DMS153 treated with DMSO at 0.1 percent for 48 hours (cell line): ENCODE data around the gene KIAA1217.

Source experiments
- DNase-seq: peaks from one replicate; lab custom pipeline; 2025; ENCODE audit not compliant: unreplicated experiment; lab: John Stamatoyannopoulos, UW

The KIAA1217 gene

GRCh38 chr10:24242562-24242961, 33.6 kb downstream of the KIAA1217 start:
- DNase-seq: no peak

DNA sequence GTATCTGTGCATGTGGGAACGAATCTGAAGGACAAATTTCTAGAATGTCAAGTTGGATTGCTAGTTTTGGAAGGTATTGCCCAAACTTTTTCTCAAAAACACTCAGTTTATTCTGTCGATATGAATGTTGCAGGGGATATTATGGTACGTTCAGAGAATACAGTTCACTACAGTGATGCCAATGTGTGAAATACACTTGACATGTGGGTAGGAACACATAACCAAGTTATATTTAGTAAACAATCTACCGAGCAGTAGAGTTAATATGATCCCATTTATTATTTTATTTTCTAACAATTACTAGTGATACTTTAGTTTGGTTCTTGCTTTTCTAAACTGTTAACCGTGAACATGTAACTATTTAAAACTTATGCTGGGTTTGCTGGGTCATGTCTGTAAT, 37.4 kb downstream of the KIAA1217 start:
- DNase-seq: no peak

GRCh38 chr10:24247841-24248240, 38.9 kb downstream of the KIAA1217 start:
- DNase-seq: no peak

DNA sequence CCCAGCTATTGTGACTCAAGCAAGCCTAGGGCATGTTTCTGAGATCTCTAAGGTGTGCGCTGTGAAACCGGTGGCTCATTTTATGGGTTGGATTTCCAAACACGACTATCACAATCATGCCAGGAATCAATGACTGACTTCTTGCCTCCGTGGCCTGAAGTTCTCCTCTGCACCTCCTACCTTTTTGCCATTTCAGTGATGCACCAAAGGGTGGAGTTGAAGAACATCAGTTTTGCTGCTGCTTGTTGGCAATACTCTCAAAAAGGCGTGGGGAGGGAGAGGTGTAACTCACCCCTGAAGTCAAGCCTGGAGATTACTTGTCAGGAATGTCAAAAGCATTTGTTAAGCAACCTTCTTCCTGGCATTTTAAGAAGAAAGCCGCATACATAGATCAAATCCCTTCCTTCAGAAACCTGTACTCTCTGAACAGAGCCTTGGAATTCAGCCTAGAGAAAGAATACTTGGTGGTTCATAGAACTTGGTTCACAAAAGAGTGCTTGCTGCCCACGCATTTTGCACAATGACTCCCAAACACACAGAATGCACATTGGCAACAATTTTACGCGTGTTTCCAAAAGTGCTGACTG, 41.0 kb downstream of the KIAA1217 start:
- no peak for DNase-seq

- DNase-seq: no peak
Observed at GRCh38 chr10:24251547-24251946, 42.6 kb downstream of the KIAA1217 start.

- no peak for DNase-seq
Observed at GRCh38 chr10:24254180-24254579, 45.2 kb downstream of the KIAA1217 start.

DNA sequence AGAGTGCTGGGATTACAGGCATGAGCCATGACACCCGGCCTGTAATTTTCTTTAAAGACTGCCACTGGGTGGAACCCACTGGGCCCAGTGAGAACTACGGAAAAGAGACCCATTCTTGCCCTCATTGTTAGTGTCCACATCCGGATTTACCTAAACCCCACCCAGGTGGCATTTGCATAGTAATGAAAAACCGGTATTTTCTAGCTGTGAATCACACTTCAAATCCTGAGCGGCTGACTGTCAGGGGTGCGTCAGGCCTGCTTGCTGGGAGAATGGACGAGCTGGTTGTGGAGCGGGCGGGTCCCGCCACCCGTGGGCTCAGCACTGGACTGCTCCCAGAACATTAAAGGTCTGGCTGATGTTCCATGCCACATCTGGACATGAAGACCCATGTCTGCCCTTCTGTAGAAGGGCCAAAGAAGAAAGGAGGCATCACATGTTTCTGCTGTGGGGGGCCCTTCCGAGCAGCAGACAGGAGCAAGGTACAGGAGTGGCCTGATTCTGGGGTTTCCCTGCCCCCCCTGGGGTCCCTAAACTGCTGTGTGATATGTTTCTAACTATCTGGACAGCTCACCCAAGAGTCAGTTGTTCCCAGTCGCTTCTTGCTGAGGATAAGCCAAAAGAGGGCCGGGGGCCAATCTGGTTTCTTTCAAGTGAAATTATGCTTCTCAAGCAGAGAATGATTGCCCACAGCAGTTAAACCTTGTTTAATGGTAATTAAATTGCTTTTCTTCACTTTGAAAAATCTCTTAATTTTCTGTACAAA, 46.4 kb downstream of the KIAA1217 start:
- DNase-seq: no peak

DNA sequence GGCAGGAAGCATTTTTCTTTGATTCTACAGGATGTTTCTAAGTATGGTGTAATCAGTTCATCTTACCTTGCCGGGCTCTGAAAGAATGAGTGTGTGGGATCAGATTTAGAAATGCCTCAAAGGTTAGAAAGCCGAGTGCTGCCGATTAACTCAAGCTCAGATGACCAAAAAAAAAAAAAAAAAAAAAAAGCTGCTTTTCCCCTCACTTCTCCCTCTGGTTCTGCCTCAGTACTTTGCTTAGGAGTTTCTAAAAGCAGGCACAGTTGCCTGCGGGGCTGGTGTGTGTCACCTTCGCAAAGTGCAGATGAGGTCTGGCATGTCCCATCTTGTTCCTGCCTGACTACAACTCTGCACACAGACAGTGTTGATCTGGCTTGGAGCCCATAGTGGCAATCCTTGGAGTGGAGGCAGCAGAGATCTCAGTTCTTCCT, 47.0 kb downstream of the KIAA1217 start:
- DNase-seq: no peak

DNA sequence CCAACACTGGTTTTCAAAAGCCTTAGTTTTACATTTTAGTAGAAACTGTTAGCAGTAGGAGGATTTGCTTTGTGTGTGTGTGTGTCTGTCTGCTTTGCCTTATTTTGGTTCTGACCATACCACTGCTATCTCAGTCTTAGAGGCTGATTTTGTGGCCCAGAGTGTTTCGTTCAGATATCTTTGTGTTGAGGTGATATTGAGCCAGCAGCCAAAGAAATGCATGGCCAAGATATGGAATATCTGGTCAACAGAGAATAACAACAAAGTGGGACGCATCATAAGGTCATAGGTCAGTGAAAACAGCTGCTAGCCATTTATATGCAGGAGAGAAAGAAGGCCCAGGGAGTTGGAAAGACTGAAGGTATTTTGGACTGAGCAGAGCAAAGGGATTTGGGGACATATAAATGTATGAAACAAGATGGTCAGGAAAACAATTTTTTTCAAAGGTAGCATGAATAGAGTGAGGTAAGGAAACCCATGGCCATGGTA, 47.7 kb downstream of the KIAA1217 start:
- no peak for DNase-seq

DNA sequence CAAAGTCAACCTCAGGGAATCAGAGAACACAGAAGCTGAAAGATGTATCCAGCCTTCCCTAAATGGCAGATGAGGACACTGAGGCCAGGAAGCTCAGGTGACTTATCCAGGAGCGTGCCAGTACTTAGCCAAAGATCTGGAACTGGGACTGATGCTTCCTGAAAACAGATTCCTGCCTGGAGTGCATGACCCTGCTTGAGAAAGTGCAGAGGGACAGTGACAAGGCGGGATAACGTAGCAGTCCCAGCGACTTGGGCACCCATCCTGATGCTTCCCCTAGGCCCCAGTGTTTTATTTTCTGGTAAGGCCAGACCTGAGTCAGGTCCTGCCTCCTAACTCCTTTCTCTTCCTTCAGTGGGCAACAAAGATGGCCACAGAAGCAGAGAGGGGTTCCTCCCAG, 48.6 kb downstream of the KIAA1217 start:
- DNase-seq: no peak

DNA sequence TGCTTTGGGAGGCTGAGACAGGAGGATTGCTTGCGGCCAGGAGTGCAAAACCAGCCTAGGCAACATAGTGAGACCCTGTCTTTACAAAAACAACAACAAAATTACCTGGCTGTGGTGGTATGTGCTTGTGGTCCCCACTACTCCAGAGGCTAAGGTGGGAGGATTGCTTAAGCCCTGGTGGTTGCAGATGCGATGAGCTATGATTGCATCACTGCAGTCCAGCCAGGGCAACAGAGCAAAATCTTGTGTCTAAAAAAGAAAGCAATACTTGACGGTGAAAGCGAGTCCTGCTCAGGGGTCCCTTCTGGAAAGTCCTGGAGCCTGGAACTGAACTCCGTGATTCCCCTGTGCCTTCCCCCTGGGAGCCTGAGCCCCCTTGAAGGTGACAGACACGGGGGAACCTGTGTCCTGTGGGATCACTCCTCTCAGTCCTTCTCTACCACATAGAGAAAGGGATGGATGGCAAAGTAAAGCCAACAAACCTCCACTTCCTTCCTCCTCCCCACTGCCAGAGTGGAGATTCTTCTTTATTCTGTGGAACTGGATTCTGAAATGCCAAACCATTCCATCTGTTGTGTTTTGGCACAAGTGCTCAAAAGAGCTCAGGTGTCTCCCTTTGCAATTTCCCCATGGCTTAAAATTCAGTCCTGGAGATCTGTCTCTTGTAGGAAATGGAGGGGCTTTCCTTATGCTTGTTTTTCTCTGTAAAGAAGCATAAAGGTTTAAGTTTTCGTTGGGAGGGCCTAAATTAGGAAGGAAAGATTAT, 50.6 kb downstream of the KIAA1217 start:
- DNase-seq: no peak

DNA sequence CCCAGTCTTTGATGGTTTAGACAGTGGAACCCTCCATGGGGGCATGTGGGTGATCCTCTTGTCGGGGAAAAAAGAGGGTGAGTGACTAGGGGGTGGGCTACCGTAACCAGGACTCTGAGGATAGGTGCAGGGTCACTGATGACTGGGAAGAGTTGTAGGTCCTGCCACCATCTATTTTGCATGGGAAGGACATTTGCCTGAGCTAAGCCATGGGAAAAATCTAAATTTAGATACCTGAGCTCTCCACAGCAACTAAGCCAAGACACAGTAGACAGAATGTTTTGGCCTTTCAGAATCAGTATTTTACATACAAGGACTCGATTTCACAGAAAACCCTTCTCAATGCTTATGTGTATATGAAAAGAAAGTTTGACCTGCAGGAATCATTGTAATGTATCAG, 52.7 kb downstream of the KIAA1217 start:
- no peak for DNase-seq

DNA sequence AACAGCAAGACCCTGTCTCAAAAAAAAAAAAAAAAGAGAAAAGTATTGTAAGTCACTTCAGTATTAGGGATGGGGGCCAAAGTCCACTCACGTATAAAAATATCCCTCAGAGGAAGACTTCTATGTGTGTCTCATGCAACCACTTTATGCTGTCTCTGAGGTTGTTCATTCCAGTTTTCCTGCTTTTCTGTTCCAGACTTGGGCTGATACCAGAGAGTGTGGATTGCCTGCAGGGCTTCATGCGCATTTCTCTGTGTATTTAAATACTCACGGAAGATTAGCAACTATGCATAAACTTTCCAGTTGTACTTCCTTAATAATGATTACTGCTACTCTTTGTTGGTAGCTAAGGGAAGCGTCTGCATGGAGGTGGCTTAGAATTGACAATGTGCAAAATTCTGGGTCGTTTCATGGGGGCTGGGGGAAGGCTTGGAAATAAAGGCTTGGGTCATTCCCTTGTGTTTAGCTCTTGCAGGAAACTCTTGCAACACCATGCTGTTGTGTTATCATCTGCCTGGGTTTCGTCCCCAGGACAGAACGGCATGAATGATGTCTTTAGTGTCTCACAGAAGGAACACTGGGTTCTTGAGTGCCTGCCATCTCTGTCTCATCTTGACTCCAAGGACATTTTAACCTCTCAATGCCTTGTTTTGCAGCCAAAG, 54.1 kb downstream of the KIAA1217 start:
- DNase-seq: no peak

- no peak for DNase-seq
Observed at GRCh38 chr10:24269476-24269875, 60.5 kb downstream of the KIAA1217 start.

GRCh38 chr10:24272374-24272773, 63.4 kb downstream of the KIAA1217 start:
- DNase-seq: no peak

DNA sequence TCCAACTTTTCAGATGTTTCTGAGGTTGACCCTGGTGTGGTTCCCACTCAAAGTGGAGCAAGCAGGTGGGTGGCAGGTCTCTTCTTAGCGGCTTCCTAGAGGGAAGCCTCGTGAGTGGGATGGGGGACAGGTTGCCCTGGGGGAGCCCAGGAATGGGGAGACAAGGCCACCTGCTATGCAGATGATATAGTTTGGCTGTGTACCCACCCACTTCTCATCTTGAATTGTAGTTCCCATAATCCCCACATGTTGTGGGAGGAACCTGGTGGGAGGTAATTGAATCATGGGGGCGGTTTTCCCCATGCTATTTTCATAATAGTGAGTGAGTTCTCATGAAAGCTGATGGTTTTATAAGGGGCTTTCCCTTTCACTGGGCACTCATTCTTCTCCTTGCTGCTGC, 68.3 kb downstream of the KIAA1217 start:
- DNase-seq: no peak

DNA sequence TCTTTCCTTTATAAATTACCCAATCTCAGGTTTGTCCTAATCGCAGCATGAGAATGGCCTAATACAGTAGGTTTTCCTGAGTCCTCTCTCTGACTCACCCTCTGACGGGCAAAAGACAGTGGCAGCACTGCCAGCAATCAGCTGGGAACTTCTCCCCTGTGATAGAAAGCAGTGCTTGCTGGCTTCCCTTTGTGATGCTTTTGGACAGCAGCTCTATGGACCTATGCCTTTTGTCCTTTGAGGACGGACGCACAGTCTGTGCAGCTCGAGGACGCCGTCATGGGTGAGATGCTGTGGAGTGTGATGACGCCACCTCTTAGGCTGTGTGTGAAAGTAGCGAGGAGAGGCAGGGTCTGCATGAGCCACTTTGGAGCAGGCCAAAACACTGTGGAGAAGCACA, 68.8 kb downstream of the KIAA1217 start:
- no peak for DNase-seq

- DNase-seq: no peak
Observed at GRCh38 chr10:24278176-24278889, 69.4 kb downstream of the KIAA1217 start.

DNA sequence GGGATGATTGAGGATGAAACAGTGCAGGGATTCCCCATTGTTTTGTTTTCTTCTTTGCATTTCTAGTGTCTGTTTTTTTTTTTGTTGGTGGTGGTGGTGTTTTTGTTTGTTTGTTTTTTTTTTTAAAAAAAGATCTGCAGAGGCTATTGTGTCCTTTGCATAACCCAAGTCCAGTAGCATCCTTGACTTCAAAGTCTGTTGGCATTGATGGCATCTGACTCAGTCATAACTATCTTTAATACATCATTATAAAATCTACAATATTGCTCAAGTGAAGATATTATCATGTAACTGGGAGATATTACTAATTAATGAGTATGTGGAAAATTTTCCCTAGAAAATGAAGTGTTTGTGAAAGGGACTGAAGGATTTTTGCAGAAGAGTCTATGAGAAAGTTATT, 70.2 kb downstream of the KIAA1217 start:
- DNase-seq: no peak

- DNase-seq: no peak
Observed at GRCh38 chr10:24287559-24288195, 78.7 kb downstream of the KIAA1217 start.
